Astrocyte of the cerebellum (primary cell): Measurements from ENCODE around the gene CXorf58.
"Not testable (repeated sequence)": the region's sequence is repeated elsewhere in the genome, so short reads cannot be mapped to it uniquely, and the experiment has no call there.

ENCODE experiments used
- DNase-seq: peaks from one replicate; pipeline ENCODE4 v3.0.0-alpha.2; 2011; ENCODE audit warnings: low read depth
- H3K4me3 ChIP-seq: 2 replicates; pipeline ENCODE4 v1.5.1; 2011; ENCODE audit warnings: mild to moderate bottlenecking, low read depth, low read length, moderate library complexity
- in situ Hi-C: cut with HindIII; loops from 2 replicates; pipeline ENCODE4 v1.10.0; 2017; ENCODE audit warnings: low sequenced_read_pairs
- TF ChIP-seq, protein P1 (sequence below): IDR thresholded peaks from 2 replicates; pipeline ENCODE4 v1.5.1; 2012; ENCODE audit warnings: low read length, low read depth, moderate library complexity, mild to moderate bottlenecking; ENCODE audit errors: missing control alignments

Gene CXorf58

DNA sequence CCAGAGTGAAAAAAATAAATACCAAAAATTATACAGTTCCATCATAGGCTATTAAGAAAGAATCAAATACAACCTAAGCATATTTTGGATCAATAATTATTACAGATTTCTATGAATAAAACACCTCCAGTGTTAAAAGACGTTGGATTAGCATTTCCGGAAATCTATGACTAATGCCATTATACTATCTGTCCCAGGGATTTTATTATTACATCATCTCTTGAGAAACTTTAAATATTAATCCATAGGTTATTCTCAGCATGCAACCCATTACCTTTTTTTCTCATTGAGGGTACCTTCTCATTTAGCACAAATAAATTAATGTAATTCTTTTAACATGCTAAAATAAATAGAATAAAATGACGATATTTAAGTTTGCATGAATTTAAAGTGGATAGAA is 44.6 kb downstream of the CXorf58 start:
- TF ChIP-seq, protein P1, sequence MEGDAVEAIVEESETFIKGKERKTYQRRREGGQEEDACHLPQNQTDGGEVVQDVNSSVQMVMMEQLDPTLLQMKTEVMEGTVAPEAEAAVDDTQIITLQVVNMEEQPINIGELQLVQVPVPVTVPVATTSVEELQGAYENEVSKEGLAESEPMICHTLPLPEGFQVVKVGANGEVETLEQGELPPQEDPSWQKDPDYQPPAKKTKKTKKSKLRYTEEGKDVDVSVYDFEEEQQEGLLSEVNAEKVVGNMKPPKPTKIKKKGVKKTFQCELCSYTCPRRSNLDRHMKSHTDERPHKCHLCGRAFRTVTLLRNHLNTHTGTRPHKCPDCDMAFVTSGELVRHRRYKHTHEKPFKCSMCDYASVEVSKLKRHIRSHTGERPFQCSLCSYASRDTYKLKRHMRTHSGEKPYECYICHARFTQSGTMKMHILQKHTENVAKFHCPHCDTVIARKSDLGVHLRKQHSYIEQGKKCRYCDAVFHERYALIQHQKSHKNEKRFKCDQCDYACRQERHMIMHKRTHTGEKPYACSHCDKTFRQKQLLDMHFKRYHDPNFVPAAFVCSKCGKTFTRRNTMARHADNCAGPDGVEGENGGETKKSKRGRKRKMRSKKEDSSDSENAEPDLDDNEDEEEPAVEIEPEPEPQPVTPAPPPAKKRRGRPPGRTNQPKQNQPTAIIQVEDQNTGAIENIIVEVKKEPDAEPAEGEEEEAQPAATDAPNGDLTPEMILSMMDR, result no peak
- H3K4me3 ChIP-seq, result no peak overlapping the region
- in situ Hi-C loops, result no loop called here
- no peak for DNase-seq

DNA sequence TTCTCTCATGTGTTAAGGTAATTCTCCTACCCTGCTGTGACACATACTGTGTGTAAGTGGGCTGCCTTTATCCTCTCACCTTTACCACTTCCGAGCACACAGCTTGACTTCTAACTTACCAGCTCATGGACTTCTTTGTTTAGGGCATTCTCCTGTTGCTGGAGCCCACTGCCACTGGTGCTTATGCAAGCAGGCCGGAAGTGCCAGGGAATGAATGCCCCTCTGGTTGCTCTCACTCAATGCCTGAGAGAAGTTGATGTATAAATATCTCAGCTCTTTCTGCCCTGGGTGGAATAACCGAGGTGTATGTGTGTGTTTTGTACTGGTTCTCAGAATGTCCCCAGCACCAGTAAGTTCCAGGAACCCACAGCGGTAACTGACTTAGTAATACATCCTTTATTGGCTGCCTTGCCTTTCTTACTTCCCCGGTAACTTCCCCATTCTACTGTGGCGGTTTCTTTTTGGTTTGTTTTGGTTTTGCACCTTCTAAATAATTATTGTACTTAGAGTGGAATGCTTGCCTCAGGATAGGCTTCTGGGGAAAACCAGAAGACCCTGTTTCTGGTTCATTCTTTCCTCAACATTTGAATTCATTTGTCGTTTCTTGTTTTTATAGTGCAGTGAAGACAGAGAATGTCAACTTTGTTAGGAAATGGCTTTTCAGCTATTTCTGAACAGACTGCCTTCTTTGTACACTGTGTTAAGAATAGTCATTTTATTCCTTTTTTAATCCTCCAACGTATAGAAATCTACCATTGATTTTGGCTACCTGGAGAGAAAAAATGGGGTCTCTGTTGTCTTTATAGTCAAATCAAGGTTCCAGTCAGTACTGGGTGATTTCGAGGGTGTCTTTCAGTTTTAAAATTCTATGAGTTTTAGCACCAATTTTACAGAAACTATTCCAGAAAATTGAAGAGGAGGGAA is 45.4 kb downstream of the CXorf58 start:
- H3K4me3 ChIP-seq, result no peak overlapping the region
- no peak for DNase-seq
- TF ChIP-seq, protein P1, result no peak
- in situ Hi-C loops, result no loop called here

DNA sequence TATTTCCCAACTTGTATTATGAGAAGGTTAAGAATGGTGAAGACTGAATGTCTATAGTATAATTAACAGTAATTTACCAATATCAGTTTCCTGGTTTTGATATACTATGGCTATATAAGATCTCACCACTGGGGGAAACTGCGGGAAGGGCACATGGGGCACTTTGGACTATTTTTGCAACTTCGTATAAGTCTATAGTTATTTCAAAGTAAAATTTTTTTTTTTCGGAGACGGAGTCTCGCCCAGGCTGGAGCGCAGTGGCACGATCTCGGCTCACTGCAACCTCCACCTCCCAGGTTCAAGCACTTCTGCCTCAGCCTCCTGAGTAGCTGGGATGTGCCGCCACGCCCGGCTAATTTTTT is 46.1 kb downstream of the CXorf58 start:
- no peak overlapping the region for H3K4me3 ChIP-seq
- DNase-seq, result no peak
- in situ Hi-C loops, result no loop called here
- TF ChIP-seq, protein P1, result no peak

DNA sequence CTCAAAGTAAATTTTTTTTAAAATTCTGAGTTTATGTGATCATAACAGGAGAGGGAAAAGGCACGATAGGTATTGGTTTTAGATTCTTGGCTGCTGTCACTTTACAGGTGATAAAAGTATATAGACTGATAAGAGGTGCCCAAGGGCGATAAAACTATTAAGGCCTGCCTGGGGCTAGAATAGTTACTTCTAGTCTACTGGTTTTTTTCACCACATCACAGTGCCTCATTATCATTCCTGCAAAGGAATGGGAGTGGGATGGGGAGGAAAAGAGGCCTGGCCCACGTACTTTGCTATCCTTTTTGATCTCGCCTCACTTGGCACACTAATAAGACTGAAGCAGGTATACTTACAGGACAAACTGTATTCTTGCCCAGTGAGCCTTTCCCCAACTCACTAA is 46.6 kb downstream of the CXorf58 start:
- no peak for DNase-seq
- TF ChIP-seq, protein P1, result no peak
- H3K4me3 ChIP-seq, result no peak overlapping the region
- in situ Hi-C loops, result no loop called here

DNA sequence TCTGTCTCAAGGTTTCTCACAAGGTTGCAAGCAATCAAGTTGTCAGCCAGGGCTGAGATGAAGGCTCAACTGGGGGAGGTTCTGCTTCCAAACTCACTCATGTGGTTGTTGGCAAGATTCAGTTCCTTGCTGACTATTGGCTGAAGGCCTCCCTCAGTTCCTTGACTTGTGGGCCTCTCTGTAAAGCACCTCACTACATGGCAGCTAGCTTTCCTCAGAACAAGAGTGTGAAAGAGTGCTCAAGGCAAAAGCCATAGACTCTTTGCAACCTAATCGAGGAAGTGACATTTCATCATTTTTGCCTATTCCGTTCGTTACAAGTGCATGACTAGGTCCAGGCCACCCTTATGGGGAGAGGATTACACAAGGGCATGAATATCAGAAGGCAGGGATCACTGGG is 52.0 kb downstream of the CXorf58 start:
- in situ Hi-C loops, result no loop called here
- H3K4me3 ChIP-seq, result no peak overlapping the region
- no peak for DNase-seq
- TF ChIP-seq, protein P1, result no peak

DNA sequence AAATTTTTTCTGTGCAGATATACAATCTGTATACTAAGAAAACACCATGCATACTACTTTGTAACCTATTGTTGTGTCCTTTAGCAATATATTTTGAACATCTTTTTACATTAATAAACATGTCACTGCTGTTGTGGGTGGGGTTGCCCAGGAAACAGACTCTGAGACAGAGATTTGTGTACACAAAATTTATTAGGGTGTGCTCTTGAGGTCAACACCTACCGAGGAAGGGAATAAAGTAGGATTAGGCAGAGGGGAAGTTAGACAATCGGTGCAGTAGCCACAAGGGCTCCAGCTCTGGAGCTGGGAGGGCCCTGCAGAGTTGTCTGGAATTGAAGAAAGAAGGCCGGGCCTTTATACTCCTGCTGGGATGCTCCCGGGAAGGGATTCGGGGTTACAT is 56.4 kb downstream of the CXorf58 start:
- no peak for DNase-seq
- in situ Hi-C loops, result no loop called here
- no peak overlapping the region for H3K4me3 ChIP-seq
- TF ChIP-seq, protein P1, result no peak

DNA sequence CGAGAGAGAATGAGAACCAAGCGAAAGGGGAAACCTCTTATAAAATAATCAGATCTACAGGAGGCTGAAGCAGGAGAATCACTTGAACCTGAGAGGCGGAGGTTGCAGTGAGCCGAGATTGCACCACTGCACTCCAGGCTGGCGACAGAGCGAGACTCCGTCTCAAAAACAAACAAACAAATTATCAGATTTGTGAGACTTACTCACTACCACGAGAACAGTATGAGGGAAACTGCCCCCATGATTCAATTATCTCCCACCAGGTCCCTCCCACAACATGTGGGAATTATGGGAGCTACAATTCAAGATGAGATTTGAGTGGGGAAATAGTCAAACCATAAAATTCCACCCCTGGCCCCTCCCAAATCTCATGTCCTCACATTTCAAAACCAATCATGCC is 57.8 kb downstream of the CXorf58 start:
- in situ Hi-C loops, DNase-seq, H3K4me3 ChIP-seq: not testable (repeated sequence)
